MM.1S (cell line): ENCODE data around the gene ERCC4.

ENCODE experiments used
- CTCF ChIP-seq: fragments of 300-600 bp; sonication (generic); IDR thresholded peaks from 2 replicates; pipeline ENCODE4 v1.5.1; 2016; ENCODE audit warnings: antibody characterized with exemption, low read length, mixed read lengths
- EZH2 ChIP-seq: fragments of 300-600 bp; sonication (generic); optimal IDR thresholded peaks from 2 replicates; pipeline ENCODE3; 2017; ENCODE audit warnings: low read depth, mild to moderate bottlenecking, antibody characterized with exemption, low read length, mixed read lengths
- EZH2phosphoT487 ChIP-seq: fragments of 300-600 bp; sonication (generic); IDR thresholded peaks from 2 replicates; pipeline ENCODE4 v1.6.1; 2018; ENCODE audit warnings: antibody characterized with exemption, low read length

- no peak for TF ChIP-seq CTCF
- TF ChIP-seq EZH2: no peak
- TF ChIP-seq EZH2phosphoT487: no peak
Observed at GRCh38 chr16:13953501-13953900, 33.5 kb downstream of the ERCC4 start.
